ENCODE results near the gene NAA10. TPM values are rescaled to one million over a fixed set of nuclear protein-coding genes. Genes with fewer than 3 reads are reported as not detected.
A peak's percentile ranks its signal among the peaks of the same experiment; 100 is the strongest.

The NAA10 gene
- total RNA-seq, 3 donors from 2014 or later, result 52.2 to 72.3 (median 68.9) TPM

DNA sequence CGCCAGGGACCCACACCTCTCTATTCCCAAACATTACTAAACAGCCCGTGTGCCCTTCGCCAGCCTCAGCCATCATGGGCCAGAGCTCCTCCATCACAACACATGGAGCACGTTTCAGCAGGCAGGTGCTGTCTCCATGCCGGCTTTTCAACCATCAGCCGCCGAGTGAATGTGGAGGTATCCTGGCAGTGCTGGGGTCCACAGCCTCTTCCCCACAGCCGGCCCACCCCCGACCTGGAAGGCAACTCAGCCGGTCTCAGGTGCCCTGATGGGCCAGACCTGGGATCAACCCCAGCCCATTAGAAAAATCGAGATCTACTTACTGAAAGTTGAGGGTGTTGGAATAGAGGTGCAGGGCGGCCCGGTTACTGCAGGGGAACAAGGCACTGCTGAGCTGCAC lies 3.1 kb downstream of the NAA10 start:
- ATAC-seq, result no peak
- H3K9me3 ChIP-seq, result no peaks in the 10 kb centered on the region
- H3K36me3 ChIP-seq (ENCODE audit: low read depth), result no peaks in the 10 kb centered on the region
- no peak for TF ChIP-seq CTCF (IDR thresholded peaks at IDR 0.05)
- intact Hi-C loops (cut with DNase I, micrococcal nuclease), result no loop called here
- no peak overlapping the region for H3K4me3 ChIP-seq
- peaks cover 10% of the 10 kb centered on the region for H3K4me1 ChIP-seq (ENCODE audit: low read depth)
- DNase-seq, result no peak

- intact Hi-C loops (cut with DNase I, micrococcal nuclease), result no loop called here
- H3K9me3 ChIP-seq, result no peaks in the 10 kb centered on the region
- H3K4me1 ChIP-seq (ENCODE audit: low read depth), result peaks cover 10% of the 10 kb centered on the region
- DNase-seq (no peak), ATAC-seq (no peak)
- H3K4me3 ChIP-seq, result no peak overlapping the region
- H3K36me3 ChIP-seq (ENCODE audit: low read depth), result no peaks in the 10 kb centered on the region
- no peak for TF ChIP-seq CTCF (IDR thresholded peaks at IDR 0.05)
Measured at GRCh38 chrX:153931151-153931550, 3.7 kb downstream of the NAA10 start.

GRCh38 chrX:153930011-153930910 lies 4.6 kb downstream of the NAA10 start:
- DNase-seq (peak in 1 of 3 donors; percentile 51), ATAC-seq (no peak)
- no peak for TF ChIP-seq CTCF (IDR thresholded peaks at IDR 0.05)
- intact Hi-C loops (cut with DNase I, micrococcal nuclease), result no loop called here
- Histone ChIP-seq H3K4me1 (ENCODE audit: low read depth) (peaks cover 10% of the 10 kb centered on the region), H3K4me3 (no peak overlapping the region), H3K9me3 (no peaks in the 10 kb centered on the region), H3K36me3 (ENCODE audit: low read depth) (no peaks in the 10 kb centered on the region)

GRCh38 chrX:153929576-153929975 lies 5.3 kb downstream of the NAA10 start:
- intact Hi-C loops (cut with DNase I, micrococcal nuclease), result no loop called here

GRCh38 chrX:153928846-153929245 lies 6.0 kb downstream of the NAA10 start:
- ATAC-seq (no peak), DNase-seq (peak in 1 of 3 donors; percentile 51)
- Histone ChIP-seq H3K9me3 (no peaks in the 10 kb centered on the region), H3K4me3 (no peak overlapping the region), H3K4me1 (ENCODE audit: low read depth) (peaks cover 10% of the 10 kb centered on the region), H3K36me3 (ENCODE audit: low read depth) (no peaks in the 10 kb centered on the region)
- intact Hi-C loops (cut with DNase I, micrococcal nuclease), result no loop called here
- TF ChIP-seq CTCF (IDR thresholded peaks at IDR 0.05), result no peak

More at GRCh38 chrX:153929576-153929975, 5.3 kb downstream of the NAA10 start:
- Histone ChIP-seq H3K36me3 (ENCODE audit: low read depth) (no peaks in the 10 kb centered on the region), H3K4me3 (no peak overlapping the region), H3K4me1 (ENCODE audit: low read depth) (peaks cover 10% of the 10 kb centered on the region), H3K9me3 (no peaks in the 10 kb centered on the region)
- ATAC-seq (no peak), DNase-seq (no peak)
- TF ChIP-seq CTCF (IDR thresholded peaks at IDR 0.05), result no peak
